ENCODE measurements around the gene KIZ. TPM values are rescaled to one million over a fixed set of nuclear protein-coding genes. Genes with fewer than 3 reads are reported as not detected.

Gene KIZ
- total RNA-seq, 2 donors from 2014 or later: 12.2 to 19.5 TPM

- Mint-ChIP-seq H3K36me3 (no peaks in the 10 kb centered on the region), H3K27ac (peak overlapping the region; percentile 7 to 8), H3K9me3 (no peaks in the 10 kb centered on the region)
- DNase-seq (ENCODE audit: low spot score in 2 of 2): no peak
- ATAC-seq: peak; percentile 1 to 19
Measured at GRCh38 chr20:21125072-21125848, 622 bp upstream of the KIZ start.

GRCh38 chr20:21126581-21126870, 644 bp downstream of the KIZ start:
- peak overlapping the region; percentile 85 for H3K27ac Mint-ChIP-seq
- ATAC-seq (no peak), DNase-seq (ENCODE audit: low spot score in 2 of 2) (no peak)
- no peaks in the 10 kb centered on the region for H3K9me3 Mint-ChIP-seq
- no peaks in the 10 kb centered on the region for H3K36me3 Mint-ChIP-seq

- Mint-ChIP-seq H3K36me3 (no peaks in the 10 kb centered on the region), H3K9me3 (no peaks in the 10 kb centered on the region), H3K27ac (peak overlapping the region in 1 of 2 donors; percentile 85)
- DNase-seq (ENCODE audit: low spot score in 2 of 2) (no peak), ATAC-seq (no peak)
Measured at GRCh38 chr20:21127201-21127981, 1.5 kb downstream of the KIZ start.

DNA sequence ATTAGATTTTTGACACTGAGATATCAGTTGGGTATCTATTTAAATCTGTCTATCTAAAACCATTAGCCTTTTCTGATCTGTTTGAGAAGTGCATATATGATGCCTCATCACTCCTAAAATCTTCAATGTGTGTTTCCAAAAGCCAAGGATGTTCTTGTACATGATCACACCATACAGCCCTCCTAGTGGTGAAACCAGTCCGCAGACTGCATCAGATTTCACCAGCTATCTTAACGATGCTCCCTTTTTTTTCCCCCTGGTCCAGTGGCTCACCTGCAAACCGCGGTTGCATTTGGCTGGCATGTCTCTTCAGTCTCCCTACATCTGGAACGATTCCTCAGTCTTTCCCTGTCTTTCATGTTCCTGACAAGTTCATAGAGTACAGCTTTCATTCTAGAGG, 4.0 kb downstream of the KIZ start:
- DNase-seq (ENCODE audit: low spot score in 2 of 2) (no peak), ATAC-seq (no peak)
- H3K9me3 Mint-ChIP-seq: no peaks in the 10 kb centered on the region
- peaks cover 0 to 2% of the 10 kb centered on the region in 2 donors for H3K36me3 Mint-ChIP-seq
- H3K27ac Mint-ChIP-seq: no peak overlapping the region

- no peaks in the 10 kb centered on the region for H3K9me3 Mint-ChIP-seq
- peaks cover 0 to 15% of the 10 kb centered on the region in 2 donors for H3K36me3 Mint-ChIP-seq
- no peak for ATAC-seq
- no peak overlapping the region for H3K27ac Mint-ChIP-seq
- DNase-seq (ENCODE audit: low spot score in 2 of 2): no peak
Measured at GRCh38 chr20:21133404-21133803, 7.5 kb downstream of the KIZ start.

- no peaks in the 10 kb centered on the region for H3K9me3 Mint-ChIP-seq
- no peak overlapping the region for H3K27ac Mint-ChIP-seq
- no peak for DNase-seq (ENCODE audit: low spot score in 2 of 2)
- peaks cover 0 to 15% of the 10 kb centered on the region in 2 donors for H3K36me3 Mint-ChIP-seq
- no peak for ATAC-seq
Measured at GRCh38 chr20:21133917-21134622, 8.2 kb downstream of the KIZ start.

DNA sequence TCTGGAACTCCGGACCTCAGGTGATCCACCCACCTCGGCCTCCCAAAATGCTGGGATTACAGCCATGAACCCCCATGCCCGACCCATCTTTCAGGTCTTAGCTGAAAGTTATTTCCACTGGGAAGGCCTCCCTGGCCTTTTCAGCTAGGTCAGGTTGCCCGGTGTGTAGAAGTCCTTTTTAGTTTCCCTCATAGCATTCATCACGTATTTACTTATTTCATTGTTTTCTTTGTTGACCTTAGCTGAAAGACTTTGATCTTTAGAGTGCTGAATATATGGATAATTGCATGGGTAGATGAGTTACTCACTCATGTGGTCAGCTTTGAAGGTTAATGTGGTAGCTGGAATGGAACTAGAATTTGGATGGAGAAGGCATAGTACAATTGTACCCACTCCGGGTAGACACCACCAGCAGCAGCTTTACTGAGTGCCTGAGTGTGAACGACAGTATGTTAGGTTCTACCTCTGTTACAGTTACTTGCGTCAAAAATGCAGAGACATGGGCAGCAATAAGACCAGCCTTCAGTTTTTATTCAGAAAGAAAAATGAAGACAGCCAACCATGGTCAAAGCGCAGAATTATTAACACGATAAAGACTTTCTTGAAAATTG, 9.1 kb downstream of the KIZ start:
- no peaks in the 10 kb centered on the region for H3K9me3 Mint-ChIP-seq
- ATAC-seq (no peak), DNase-seq (ENCODE audit: low spot score in 2 of 2) (no peak)
- peaks cover 0 to 15% of the 10 kb centered on the region in 2 donors for H3K36me3 Mint-ChIP-seq
- H3K27ac Mint-ChIP-seq: no peak overlapping the region

GRCh38 chr20:21136015-21136732, 10.3 kb downstream of the KIZ start:
- H3K27ac Mint-ChIP-seq: no peak overlapping the region
- DNase-seq (ENCODE audit: low spot score in 2 of 2) (no peak), ATAC-seq (no peak)
- no peaks in the 10 kb centered on the region for H3K9me3 Mint-ChIP-seq
- H3K36me3 Mint-ChIP-seq: peaks cover 0 to 15% of the 10 kb centered on the region in 2 donors

- peaks cover 0 to 15% of the 10 kb centered on the region in 2 donors for H3K36me3 Mint-ChIP-seq
- no peak for DNase-seq (ENCODE audit: low spot score in 2 of 2)
- no peak overlapping the region for H3K27ac Mint-ChIP-seq
- no peaks in the 10 kb centered on the region for H3K9me3 Mint-ChIP-seq
- ATAC-seq: no peak
Measured at GRCh38 chr20:21137078-21137477, 11.2 kb downstream of the KIZ start.

DNA sequence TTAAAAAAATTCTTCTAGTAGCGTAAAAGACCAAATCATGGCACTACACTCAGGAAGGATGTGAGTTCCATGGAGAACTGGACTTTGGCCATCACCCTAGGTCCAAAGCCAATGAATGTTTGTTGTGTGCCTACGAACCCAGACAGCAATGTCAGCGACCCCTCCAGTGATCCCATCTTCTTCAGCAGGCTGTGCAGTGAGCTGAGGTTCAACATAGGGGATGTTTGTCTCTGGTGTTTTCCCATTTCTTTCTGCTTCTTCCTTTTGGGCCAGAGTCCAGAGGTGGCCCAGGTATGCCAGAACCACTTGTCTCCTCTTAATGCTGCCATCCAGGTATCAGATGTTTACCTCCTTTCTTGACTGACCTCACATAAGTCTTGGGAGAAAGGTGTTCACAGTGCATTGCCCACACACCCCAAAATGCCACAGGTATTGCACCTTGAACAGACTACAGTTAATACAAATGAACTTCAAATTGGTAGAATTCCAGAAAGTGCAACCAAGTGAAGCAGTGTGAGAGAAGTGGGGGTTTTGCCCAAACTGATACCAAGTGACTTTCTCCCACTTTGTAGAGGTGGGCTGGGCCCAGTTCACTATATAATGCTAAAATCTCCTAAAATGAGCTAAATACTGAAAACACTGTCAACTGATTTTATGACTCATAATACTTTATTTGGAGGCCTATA, 14.1 kb downstream of the KIZ start:
- DNase-seq (ENCODE audit: low spot score in 2 of 2): no peak
- ATAC-seq: no peak

GRCh38 chr20:21141825-21142224, 15.9 kb downstream of the KIZ start:
- no peaks in the 10 kb centered on the region for H3K9me3 Mint-ChIP-seq
- H3K36me3 Mint-ChIP-seq: peaks cover 0 to 7% of the 10 kb centered on the region in 2 donors
- no peak for ATAC-seq
- H3K27ac Mint-ChIP-seq: no peak overlapping the region
- no peak for DNase-seq (ENCODE audit: low spot score in 2 of 2)

More for the DNA sequence above, 14.1 kb downstream of the KIZ start:
- no peak overlapping the region for H3K27ac Mint-ChIP-seq
- H3K9me3 Mint-ChIP-seq: no peaks in the 10 kb centered on the region
- peaks cover 0 to 12% of the 10 kb centered on the region in 2 donors for H3K36me3 Mint-ChIP-seq

- Mint-ChIP-seq H3K27ac (no peak overlapping the region), H3K9me3 (no peaks in the 10 kb centered on the region), H3K36me3 (peaks cover 0 to 5% of the 10 kb centered on the region in 2 donors)
- ATAC-seq: no peak
- no peak for DNase-seq (ENCODE audit: low spot score in 2 of 2)
Measured at GRCh38 chr20:21143194-21143890, 17.5 kb downstream of the KIZ start.

GRCh38 chr20:21145424-21145823, 19.5 kb downstream of the KIZ start:
- Mint-ChIP-seq H3K9me3 (no peaks in the 10 kb centered on the region), H3K27ac (no peak overlapping the region), H3K36me3 (peaks cover 0 to 16% of the 10 kb centered on the region in 2 donors)
- no peak for ATAC-seq
- no peak for DNase-seq (ENCODE audit: low spot score in 2 of 2)

DNA sequence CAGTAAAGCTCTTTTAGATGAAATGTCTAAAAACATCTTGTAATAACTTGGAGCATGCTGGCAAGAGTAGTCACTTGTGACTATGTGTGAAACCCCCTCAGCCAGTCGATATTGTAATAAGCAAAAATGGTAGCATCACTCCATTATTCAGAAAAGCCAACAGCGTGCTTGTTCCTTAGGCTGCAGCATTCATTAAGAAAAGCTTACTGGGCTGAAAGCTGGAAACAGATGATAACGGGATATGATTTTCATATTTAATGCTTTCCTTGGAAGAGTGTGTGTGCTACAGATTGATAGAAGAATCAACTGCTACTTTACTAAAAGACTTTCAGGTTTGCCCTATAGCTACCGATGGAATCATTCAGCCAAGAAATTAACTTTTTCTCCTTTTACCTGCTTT, 20.3 kb downstream of the KIZ start:
- ATAC-seq (no peak), DNase-seq (ENCODE audit: low spot score in 2 of 2) (no peak)
- peaks cover 0 to 16% of the 10 kb centered on the region in 2 donors for H3K36me3 Mint-ChIP-seq
- no peak overlapping the region for H3K27ac Mint-ChIP-seq
- H3K9me3 Mint-ChIP-seq: no peaks in the 10 kb centered on the region

GRCh38 chr20:21147593-21147992, 21.7 kb downstream of the KIZ start:
- peaks cover 0 to 16% of the 10 kb centered on the region in 2 donors for H3K36me3 Mint-ChIP-seq
- ATAC-seq (no peak), DNase-seq (ENCODE audit: low spot score in 2 of 2) (no peak)
- peak overlapping the region in 1 of 2 donors; percentile 75 for H3K27ac Mint-ChIP-seq
- no peaks in the 10 kb centered on the region for H3K9me3 Mint-ChIP-seq

Measured in activated naive CD4-positive, alpha-beta T cell treated with anti-CD3 and anti-CD28 coated beads, Interleukin-2, amount 50 U/mL, for 72 hours (primary cell).